Superior temporal gyrus (tissue), 1 donor: ENCODE data around the gene RHOD.

ENCODE experiments used
- DNase-seq: peaks from one replicate; pipeline ENCODE4 v3.0.0-alpha.2; 2016; ENCODE audit errors: extremely low spot score

Gene RHOD

DNA sequence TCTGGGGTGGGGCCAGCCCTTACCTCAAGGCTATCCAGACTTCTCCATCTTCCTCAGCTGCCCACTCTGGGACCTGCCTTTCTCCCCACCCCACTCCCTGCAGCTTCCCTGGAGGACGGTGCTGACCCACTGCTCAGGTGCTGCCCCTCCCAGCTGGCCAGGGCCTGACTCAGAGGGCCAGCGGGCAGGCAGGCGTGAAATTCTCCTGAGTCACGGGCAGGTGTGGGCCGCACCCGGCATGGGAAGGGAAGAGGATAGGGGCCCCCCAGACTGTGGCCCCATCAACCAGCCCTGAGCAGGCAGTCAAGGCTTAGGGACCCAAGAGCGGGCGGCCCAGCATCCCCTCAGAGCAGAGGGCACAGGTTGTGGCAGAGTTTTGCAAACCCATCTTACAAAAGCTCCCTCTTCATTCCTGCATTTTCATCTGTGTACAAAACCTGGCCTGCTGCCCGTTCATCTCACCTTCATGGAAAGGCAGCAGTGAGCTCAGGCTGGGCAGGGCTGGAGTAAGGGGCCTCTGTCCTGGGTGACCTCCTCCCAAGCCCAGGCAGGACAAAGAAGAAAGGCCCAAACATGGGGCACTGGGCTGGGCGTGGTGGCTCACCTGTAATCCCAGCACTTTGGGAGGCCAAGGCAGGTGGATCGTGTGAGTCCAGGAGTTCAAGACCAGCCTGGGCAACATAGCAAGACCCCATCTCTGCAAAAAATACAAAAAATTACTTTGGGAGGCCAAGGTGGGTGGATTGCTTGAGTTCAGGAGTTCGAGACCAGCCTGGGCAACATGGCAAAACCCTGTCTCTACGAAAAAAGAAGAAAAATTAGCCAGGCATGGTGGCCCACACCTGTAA is 6.1 kb downstream of the RHOD start:
- no peak for DNase-seq

DNA sequence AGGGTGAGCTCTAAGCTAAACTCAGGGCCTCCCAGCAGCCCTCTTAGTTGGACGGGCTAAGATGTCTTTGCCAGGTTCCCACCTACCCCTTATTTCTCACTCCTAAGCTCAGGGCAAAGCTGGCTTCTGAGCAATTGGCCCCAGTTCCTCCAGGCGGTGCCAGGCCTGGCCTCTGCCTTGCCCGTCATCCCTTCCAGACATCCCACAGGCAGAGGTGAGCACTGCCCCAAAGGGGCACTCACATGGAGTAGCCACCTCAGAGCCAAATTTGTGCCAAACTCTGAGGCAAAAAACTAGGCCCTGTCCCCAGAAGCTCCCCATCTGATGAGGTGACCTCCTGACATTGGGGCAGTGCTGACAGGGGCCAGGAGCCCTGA is 9.7 kb downstream of the RHOD start:
- no peak for DNase-seq

DNA sequence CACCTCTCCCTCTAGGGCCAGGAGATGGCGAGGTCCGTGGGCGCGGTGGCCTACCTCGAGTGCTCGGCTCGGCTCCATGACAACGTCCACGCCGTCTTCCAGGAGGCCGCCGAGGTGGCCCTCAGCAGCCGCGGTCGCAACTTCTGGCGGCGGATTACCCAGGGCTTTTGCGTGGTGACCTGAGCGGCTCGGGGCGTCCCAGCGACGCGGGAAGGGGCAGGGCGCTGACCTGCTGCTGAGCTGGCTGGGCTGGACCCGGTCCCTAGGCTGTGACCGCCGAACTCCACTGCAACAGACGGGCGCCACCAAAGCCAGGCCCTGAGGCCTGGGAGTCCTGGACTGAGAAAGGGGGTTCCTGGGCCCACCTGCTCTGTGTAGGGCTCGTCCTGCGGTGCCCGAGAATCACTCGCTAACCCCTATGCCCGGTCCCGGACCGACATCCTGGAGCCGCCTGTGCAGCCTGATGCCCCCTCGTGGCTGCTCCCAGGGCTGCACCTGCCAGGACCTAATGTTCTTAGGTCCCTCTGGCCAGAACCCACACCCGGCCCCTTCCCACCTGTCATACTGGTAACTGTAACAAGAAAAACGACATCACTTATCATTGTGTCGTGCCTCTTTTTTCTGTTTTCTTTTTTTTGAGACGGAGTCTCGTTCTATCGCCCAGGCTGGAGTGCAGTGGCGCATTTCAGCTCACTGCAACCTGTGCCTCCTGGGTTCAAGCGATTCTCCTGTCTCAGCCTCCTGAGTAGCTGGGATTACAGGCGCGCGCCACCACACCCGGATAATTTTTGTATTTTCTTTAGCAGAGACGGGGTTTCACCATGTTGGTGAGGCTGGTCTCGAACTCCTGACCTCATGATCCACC is 15.0 kb downstream of the RHOD start:
- peak; percentile 60 for DNase-seq

DNA sequence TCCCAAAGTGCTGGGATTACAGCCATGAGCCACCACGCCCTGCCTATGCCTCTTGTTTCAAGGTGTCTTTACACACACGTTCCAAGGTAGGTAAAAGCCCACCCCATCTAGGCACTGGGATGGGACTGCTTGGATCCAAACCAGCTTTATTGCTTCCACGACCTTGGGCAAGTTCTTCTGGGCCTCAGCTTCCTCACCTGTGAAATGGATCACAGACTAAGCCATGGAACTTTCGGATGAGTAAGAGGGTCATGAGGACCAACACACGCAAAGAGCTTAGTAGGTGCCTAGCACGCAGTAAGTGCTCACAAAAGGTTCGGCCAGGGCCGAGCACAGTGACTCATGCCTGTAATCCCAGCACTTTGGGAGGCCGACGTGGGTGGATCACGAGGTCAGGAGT is 15.6 kb downstream of the RHOD start:
- no peak for DNase-seq

DNA sequence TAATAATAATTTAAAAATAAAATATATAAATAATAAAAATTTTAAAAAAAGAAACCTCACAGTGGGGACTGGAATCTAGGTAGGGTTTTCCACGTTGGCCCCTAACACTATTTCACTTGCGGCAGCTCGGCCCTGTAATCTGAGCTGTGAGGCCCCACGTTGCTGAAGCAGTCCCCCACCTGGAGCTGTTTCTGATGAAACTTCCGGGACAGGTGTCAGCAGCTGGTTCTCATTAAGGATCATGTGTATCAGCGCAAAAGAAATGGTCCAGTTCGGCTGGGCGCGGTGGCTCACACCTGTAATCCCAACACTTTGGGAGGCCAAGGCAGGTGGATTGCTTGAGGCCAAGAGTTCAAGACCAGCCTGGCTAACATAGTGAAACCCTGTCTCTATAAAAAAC is 17.3 kb downstream of the RHOD start:
- DNase-seq = no peak

DNA sequence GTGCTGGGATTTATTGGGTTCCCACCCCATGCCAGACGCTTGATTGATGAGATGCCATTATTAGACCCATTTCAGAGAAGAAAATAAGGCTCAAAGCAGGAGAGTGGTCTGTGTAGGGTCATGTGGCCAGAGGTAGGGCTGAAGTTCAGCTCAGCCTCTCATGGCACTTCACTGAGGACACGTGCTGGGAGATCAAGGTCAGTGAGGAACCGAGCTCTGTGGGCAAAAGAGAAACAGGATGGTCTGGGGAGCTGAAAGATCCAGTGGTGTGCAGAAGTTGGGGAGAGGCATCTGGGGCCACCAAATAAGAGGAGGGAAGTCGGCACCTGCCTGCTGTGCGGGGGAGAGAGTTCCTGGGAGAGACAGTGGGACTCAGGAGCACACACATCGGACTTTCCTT is 19.6 kb downstream of the RHOD start:
- no peak for DNase-seq

DNA sequence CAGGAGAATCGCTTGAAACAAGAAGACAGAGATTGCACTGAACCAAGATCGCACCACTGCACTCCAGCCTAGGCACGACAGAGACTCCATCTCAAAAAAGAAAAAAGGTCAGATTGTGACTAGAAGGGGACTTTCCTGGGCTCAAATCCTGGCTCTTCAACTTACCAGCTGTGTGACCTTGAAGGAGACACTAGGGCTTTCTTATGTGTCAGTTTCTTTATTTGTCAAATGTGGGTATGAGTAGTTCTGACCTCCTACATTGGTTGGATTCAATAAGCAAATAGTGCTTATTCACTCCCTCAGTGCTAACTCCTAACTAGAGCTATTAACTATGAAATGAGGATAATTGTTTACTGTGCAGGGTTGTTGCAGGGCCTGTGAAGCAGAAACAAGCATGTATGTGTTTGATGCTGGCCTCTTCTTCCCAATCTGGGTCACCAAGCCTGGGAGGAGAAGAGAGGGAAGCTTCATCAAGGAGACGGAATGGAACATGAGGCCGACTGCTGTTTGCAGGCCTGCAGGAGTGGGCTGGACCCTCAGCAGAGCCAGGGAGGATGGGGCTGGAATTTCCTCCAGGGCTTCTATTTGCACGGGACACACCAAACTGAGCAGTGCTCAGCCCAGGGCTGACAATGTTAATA is 22.5 kb downstream of the RHOD start:
- DNase-seq = no peak

DNA sequence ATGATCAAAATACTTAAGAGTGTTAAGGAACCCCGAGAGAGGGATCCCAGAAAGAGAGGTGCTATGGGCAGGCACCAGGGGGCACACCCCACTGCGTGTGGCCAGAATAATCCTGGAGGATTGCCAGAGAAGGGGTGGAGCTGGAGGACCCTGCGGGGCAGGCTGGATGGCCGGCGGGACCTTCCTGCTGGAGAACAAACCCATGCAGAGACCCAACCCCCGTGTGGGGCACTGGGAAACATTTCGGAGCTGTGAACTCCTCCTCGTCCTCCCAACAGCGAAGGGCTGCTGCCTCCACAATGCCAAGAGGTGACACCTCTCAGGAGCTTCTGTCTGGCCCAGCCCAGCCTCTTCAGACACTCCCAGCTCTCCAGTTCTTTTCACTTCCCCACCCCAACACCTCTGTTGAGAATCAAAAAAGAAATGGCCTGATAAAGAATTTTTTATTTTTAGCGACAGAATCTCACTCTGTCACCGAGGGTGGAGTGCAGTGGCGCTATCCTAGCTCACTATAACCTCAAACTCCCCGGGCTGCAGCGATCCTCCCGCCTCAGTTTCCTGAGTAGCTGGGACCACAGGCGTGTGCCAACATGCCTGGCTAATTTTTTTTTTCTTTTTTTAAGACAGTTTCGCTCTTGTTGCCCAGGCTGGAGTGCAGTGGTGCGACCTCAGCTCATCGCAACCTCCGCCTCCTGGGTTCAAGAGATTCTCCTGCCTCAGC is 25.6 kb downstream of the RHOD start:
- no peak for DNase-seq

DNA sequence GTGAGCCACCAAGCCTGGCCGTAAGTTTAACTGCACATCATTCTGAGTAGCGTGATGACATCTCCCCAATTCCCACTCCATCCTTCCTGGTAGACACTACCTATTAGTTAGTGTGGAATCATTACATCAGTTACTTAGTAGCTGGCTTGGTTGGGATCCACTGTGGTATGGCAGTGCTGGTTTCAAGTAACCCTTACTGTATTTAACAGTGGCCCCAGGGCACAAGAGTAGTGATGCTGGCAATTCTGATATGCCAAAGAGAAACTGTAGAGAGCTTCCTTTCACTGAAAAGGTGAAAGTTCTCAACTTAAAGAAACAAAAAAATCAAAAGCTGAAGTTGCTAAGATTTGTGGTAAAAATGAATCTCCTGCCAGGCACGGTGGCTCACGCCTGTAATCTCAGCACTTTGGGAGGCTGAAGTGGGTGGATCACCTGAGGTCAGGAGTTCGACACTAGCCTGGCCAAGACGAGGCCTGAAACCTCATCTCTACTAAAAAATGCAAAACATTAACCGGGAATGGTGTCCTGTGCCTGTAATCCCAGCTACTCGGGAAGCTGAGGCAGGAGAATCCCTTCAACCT is 27.2 kb downstream of the RHOD start:
- DNase-seq = no peak

DNA sequence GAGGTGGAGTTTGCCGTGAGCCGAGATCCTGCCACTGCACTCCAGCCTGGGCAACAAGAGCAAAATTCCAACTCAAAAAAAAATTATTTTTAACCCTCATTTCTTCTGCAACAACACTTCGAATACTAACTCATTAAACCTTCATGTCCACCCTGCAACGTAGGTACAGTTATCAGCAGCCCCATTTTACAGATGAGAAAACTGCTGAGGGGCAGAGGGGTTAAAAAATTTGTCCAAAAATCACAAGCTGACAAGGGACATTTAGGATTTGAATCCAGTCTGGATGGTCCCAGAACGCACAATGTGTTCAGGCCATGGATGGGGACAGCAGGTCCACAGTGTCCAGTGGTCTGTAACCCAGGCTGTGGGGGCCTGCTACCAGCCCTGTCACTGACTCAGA is 29.0 kb downstream of the RHOD start:
- no peak for DNase-seq

DNA sequence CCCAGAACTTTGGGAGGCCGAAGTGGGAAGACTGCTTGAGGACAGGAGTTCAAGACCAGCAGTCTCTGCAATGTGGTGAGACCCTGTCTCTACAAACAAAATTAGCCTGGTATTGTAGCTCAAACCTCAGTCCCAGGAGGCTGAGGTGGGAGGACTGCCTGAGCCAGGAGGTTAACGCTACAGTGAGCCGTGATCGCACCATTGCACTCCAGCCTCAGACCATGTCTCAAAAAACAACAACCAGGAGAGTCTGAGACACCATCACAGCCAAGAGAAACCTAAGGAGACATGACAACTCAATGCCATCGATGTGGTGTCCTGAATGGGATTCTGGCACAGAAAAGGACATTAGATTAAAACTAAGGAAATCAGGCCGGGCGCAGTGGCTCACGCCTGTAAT is 34.1 kb downstream of the RHOD start:
- DNase-seq = no peak

DNA sequence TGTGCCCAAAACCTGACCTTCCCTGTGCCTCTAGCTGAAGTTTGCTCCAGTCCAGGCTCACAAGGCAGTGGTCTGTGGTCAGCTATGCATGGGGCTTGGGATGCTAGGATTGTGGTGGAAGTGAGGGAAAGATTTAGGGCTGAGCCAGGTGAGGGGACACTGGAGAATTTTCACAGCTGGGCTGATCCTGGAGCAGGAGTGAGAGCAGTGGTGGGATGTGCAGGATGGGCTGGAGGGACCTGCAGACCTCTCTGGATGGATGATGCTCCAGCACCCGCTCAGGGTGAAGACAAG is 38.5 kb downstream of the RHOD start:
- DNase-seq = no peak

DNA sequence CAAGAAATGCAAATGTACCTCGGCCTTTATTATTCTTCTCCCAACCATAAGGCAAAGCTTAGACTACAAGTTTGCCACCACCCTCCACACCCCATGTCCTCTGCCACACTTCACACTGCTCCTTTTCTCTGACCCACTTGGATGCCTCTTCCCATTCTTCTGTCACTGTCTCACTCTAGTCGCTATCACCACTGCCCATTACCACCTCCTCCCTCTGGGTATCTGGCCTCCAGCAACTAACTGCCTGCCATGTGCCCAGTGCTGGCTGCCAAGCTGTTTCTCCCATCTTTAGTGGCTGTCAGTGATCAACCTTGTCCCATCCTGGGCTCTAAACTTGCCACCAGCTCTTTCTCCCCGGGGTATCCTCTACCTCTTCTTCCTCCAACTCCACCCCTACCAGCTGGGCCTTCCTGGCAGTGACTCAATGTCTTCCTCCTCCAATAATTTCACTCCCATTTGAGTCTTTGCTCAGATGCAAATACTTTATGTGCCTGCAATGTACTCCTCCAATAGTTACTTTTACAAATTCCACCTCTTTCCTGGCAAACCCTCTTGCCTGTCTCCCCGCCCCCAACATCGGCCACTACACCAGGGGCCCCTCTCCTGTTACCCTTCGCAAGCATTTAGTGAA is 42.3 kb downstream of the RHOD start:
- no peak for DNase-seq

DNA sequence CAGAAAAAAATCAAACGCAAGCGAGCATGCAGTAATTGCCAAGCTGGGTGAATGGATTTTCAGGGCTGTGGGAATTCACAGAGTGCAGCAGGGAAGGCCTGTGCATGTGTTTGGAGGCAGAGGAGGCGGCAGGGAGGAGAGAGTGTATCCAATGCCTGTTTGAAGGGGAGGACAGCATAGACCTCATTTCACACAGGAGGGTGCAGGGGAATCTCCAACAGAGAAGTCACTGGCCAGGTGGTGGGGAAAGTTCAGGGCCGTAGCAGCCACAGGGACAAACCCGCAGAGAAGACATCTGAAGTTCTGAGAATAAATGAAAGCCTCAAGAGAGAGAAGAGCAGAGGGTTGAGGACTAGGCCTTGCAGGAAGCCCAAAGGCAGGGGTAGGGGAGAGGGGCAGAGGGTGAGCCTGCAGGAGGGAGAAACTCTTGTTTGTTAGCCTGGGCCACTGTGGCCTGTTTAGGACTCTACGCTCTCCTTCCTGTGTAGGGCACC is 43.2 kb downstream of the RHOD start:
- DNase-seq = no peak

DNA sequence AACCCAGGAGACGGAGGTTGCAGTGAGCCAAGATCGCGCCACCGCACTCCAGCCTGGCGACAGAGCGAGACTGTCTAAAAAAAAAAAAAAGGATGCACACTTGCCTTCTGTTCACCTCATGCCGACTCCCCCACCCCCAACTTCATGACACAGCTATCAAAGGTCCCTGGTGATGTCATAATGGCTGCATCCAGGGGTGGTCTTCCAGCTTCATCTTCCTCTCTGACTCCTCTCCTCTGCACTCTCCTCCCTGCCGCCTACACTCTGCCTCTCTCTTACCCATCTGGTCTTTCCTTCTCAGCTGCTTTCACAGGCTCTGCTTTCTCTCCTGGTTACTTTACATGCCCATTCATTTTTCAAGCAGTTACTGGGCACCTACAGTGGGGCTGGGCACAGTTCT is 46.0 kb downstream of the RHOD start:
- no peak for DNase-seq

DNA sequence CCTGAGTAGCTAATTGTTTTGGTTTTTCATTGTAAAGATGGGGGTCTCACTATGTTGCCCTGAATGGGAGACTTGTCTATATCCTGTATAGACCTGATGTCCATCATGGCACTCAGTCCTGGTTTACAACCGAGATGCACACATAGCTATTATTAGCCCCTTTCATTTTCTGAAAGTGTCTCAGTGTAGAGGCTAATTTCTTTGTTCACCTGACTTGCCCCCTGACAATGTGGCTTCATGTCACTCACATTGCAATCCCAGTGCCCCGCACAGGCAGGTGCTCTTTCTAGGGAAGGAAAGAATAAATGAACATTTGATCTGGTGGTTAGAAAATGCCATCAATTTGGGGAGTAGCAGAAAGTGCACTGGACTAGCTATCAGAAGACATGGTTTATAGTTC is 49.3 kb downstream of the RHOD start:
- DNase-seq = no peak

DNA sequence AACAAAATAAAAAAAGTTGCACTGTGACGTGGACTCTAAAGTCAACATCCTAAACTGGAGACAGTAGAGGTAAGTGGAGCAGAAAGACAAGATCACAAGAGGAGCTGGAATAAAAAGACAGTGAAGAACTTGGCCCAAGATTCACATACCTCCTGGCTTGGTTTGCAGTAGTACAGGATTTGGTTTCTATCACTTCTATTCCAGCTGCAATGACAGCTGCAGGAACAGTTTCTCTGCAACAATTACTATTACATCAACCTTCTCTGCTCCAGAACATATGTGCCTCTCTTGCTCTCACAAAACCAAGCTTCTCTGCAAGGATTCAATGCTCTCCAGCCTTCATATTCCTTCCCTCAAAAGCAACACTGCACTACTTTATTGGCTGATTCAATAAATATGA is 54.6 kb downstream of the RHOD start:
- DNase-seq = no peak

DNA sequence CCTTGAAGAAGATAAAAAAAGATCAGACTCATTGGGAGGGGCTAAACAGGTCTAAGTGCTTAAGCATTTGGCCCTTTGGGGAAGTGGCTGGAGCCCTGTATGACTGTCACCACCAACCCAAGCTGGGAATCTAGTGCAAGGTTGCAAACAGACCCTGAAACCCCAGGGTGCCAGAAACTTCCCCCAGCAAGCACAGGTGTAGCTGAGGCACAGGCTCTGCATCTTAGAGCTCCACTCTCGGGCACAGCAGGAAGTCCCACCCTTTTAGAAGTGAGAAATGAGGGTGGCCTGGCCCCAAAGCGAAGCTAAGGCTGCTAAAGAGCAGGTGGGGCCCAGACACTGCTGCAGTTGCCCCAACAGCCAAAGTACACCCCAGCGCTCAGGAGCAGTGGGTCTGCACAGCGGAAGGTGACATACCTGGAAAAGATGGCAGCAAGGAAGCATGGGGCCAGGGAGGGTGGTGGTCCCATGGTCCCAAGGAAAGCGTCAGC is 56.6 kb downstream of the RHOD start:
- DNase-seq = no peak

DNA sequence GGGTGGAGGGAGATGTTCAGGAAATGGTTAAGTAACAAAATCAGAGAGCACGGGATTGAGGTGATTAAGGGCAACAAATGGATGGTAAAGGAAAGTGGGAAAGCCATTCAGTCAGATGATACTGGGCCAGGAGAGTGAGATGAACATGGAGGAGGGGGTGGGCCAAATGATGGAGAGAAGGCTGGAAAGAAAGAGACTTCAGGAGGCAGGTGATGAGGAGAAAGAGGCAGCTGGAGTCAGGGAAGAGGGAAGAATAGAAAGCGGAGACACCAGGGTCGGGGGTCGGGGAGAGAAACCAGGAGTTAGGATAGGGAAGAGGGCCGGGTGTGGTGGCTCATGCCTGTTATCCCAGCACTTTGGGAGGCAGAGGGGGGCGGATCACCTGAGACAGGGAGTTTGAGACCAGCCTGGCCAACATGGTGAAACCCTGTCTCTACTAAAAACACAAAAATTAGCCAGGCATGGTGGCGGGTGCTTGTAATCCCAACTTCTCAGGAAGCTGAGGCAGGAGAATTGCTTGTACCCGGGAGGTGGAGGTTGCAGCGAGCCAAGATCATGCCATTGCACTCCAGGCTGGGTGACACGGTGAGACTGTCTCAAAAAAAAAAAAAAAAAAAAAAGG is 57.7 kb downstream of the RHOD start:
- no peak for DNase-seq

DNA sequence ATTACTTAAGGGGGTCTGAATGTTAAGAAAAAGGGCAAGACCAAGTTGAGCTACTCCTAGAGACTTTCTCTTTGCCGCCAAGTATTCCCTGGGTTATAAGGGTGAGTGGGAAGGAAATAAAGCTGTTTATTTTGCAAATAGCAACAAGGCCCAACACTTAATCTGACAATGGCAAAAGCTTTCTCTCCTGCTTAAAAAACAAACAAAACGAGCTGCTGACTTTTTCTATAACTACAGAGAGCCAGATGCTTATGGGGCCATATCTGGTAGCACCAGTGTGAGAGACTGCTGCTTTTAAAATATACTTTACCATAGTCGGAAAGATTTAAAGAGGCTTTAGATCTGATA is 60.1 kb downstream of the RHOD start:
- DNase-seq = no peak

DNA sequence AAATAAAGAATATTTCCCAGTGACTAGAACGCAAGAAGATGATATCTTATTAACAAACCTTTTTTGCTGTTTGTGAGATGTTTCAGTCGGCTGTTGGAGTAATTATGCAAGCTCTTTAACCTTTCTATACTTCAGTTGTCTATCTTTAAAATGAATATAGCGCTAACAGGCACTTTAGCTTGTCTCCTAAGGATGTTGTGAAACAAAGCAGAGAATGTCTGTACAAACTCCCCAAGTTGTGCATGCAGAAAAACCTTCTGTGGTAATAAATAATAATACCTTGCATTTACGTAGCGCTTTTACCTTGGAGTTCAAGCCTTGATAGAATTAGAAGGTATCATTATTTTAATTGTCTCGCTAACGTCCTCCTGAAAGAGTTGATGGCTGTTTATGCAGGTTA is 60.5 kb downstream of the RHOD start:
- DNase-seq = peak; percentile 22
